Vagina (tissue), 2 donors: ENCODE results near the gene ARHGEF28. TPM values are rescaled to one million over a fixed set of nuclear protein-coding genes. Genes with fewer than 3 reads are reported as not detected.

Source experiments
- DNase-seq, 2 donors: peaks; one replicate each; pipeline ENCODE4 v3.0.0-alpha.2; 2017; ENCODE audit errors: extremely low spot score in 2 of 2
- H3K27ac ChIP-seq: fragments of 200-600 bp; sonication (generic); one replicate; pipeline ENCODE4 v1.5.1; 2019
- H3K27me3 ChIP-seq: fragments of 200-600 bp; sonication (generic); one replicate; pipeline ENCODE4 v1.5.1; 2019
- H3K36me3 ChIP-seq, 2 donors: fragments of 200-600 bp; sonication (generic); one replicate each; pipeline ENCODE4 v1.5.1; 2017 to 2019
- H3K4me1 ChIP-seq: fragments of 200-600 bp; sonication (generic); one replicate; pipeline ENCODE4 v1.5.1; 2019
- H3K4me3 ChIP-seq, 2 donors: fragments of 200-600 bp; sonication (generic); 1 replicate in 1 of 2; 2 replicates in 1 of 2; pipeline ENCODE4 v1.5.1; 2016 to 2019
- H3K9me3 ChIP-seq: fragments of 200-600 bp; sonication (generic); one replicate; pipeline ENCODE4 v1.5.1; 2019
- POLR2A ChIP-seq, 2 donors: fragments of 450-650 bp; IDR thresholded peaks; one replicate each; pipeline ENCODE4 v1.6.1; 2017; ENCODE audit warnings: antibody characterized with exemption in 2 of 2, mild to moderate bottlenecking in 2 of 2, moderate library complexity in 2 of 2
- POLR2AphosphoS5 ChIP-seq, 2 donors: sonication (generic); formaldehyde crosslinking; IDR thresholded peaks; one replicate each; pipeline ENCODE4 v1.9.0; 2017; ENCODE audit warnings: antibody characterized with exemption in 2 of 2, mild to moderate bottlenecking in 2 of 2, low read depth in 1 of 2; ENCODE audit not compliant: insufficient read depth in 1 of 2
- intact Hi-C: fragments of 100-400 bp; cut with DNase I; formaldehyde crosslinking; loops from one replicate; pipeline ENCODE4 v1.15.1; 2023
- total RNA-seq: library from RNA; depleted of rRNA; stranded (reverse); fragments of >200 nt; gene quantifications from one replicate; pipeline ENCODE4 v1.2.3, GENCODE V29; 2016
- TF ChIP-seq, protein P1 (sequence below), 3 experiments: fragments of 450-650 bp in 2 of 3; fragments of 200-600 bp in 1 of 3; sonication (generic) in 1 of 3; IDR thresholded peaks; one replicate each; pipeline ENCODE4 v1.5.1; 2017 to 2019; ENCODE audit warnings: antibody characterized with exemption in 3 of 3, mild to moderate bottlenecking in 2 of 3, moderate library complexity in 2 of 3

The ARHGEF28 gene
- total RNA-seq, 1 donor from 2014 or later, result 41.0 TPM

DNA sequence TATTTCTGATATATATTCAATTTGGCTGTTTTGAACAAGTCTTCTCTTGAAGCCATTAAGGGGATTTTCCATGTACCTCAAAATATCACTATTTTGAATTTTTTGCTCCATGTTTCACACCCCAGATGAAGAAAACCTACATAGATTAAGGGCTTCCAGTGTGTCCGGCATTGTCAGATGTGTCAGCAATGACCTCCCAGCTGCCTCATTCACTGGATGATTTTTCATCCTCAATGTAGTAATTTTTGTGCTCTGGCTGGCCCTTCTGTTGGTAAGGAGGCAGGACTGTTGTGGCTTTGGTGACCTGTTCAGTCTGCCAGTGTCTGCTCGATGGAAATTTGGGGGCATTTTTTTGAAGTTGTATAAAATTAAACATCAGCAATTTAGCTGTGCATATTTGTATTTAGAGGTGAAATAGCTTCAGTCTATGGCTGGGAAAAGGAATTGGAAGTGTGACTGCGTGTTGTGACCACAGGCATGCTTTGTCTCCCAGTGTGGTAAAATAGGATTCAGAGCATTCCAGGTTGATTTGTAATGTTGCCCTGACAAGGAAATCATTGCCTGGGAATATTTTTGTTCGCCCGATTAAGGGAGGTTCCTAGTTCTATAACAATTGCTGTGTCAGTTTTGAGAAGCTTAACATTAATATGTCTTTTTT, 312.4 kb downstream of the ARHGEF28 start:
- DNase-seq, result no peak
- Histone ChIP-seq H3K4me1 (peaks cover 6% of the 10 kb centered on the region), H3K36me3 (peaks cover 0 to 15% of the 10 kb centered on the region in 2 donors), H3K9me3 (no peaks in the 10 kb centered on the region), H3K27ac (no peak overlapping the region), H3K4me3 (no peak overlapping the region), H3K27me3 (no peaks in the 10 kb centered on the region)
- TF ChIP-seq, protein P1, sequence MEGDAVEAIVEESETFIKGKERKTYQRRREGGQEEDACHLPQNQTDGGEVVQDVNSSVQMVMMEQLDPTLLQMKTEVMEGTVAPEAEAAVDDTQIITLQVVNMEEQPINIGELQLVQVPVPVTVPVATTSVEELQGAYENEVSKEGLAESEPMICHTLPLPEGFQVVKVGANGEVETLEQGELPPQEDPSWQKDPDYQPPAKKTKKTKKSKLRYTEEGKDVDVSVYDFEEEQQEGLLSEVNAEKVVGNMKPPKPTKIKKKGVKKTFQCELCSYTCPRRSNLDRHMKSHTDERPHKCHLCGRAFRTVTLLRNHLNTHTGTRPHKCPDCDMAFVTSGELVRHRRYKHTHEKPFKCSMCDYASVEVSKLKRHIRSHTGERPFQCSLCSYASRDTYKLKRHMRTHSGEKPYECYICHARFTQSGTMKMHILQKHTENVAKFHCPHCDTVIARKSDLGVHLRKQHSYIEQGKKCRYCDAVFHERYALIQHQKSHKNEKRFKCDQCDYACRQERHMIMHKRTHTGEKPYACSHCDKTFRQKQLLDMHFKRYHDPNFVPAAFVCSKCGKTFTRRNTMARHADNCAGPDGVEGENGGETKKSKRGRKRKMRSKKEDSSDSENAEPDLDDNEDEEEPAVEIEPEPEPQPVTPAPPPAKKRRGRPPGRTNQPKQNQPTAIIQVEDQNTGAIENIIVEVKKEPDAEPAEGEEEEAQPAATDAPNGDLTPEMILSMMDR (IDR thresholded peaks at IDR 0.05), result no peak
- TF ChIP-seq POLR2A (IDR thresholded peaks at IDR 0.05) (no peak), POLR2AphosphoS5 (IDR thresholded peaks at IDR 0.05; ENCODE audit: insufficient read depth in 1 of 2, low read depth in 1 of 2) (no peak)
- intact Hi-C loops, result no loop called here

DNA sequence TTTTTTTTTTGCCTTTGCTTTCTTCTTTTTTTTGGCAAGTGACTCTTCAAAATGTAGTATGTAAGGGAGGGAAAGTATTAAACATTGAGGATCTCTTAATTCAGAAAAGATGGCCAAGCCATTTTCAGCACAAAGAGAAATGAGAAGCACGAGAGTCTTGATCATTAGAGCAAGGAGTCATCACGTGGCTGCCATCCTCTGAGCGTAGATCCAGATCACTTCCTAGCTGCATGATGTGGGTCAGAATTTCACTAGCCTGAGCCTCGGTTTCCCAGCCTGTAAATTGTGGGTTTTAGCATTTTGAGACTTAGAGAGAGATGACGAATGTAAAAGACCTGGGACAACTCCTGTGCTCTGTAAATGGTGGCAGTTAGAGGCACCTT, 312.9 kb downstream of the ARHGEF28 start:
- Histone ChIP-seq H3K27me3 (no peaks in the 10 kb centered on the region), H3K4me1 (peaks cover 6% of the 10 kb centered on the region), H3K27ac (no peak overlapping the region), H3K4me3 (no peak overlapping the region), H3K9me3 (no peaks in the 10 kb centered on the region), H3K36me3 (peaks cover 0 to 15% of the 10 kb centered on the region in 2 donors)
- intact Hi-C loops, result no loop called here
- TF ChIP-seq POLR2AphosphoS5 (IDR thresholded peaks at IDR 0.05; ENCODE audit: insufficient read depth in 1 of 2, low read depth in 1 of 2) (no peak), POLR2A (IDR thresholded peaks at IDR 0.05) (no peak)
- TF ChIP-seq, protein P1 (IDR thresholded peaks at IDR 0.05), result no peak
- no peak for DNase-seq

DNA sequence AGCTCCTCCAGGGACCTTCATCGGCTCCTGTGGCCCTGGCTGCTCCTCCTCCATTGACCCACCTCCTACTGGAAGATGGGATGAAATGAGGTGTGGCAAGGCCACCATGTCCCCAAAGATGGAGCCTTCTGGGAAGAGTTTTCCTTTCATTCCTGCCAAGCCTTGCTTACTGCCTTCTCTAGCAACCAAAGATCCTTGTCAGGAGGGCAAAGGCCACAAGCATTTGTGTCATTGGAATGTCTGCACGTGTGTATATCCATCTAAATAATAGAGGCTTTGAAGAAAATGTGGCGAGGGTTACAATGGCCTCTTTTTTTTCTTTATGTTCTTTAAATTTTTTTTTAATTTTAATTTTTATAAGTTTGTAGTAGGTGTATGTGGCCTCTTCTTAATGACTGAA, 313.6 kb downstream of the ARHGEF28 start:
- Histone ChIP-seq H3K9me3 (no peaks in the 10 kb centered on the region), H3K27ac (no peak overlapping the region), H3K36me3 (peaks cover 0 to 15% of the 10 kb centered on the region in 2 donors), H3K27me3 (no peaks in the 10 kb centered on the region), H3K4me1 (peaks cover 6% of the 10 kb centered on the region), H3K4me3 (no peak overlapping the region)
- TF ChIP-seq POLR2A (IDR thresholded peaks at IDR 0.05) (no peak), POLR2AphosphoS5 (IDR thresholded peaks at IDR 0.05; ENCODE audit: insufficient read depth in 1 of 2, low read depth in 1 of 2) (no peak)
- TF ChIP-seq, protein P1 (IDR thresholded peaks at IDR 0.05), result no peak
- intact Hi-C loops, result no loop called here
- DNase-seq, result no peak

DNA sequence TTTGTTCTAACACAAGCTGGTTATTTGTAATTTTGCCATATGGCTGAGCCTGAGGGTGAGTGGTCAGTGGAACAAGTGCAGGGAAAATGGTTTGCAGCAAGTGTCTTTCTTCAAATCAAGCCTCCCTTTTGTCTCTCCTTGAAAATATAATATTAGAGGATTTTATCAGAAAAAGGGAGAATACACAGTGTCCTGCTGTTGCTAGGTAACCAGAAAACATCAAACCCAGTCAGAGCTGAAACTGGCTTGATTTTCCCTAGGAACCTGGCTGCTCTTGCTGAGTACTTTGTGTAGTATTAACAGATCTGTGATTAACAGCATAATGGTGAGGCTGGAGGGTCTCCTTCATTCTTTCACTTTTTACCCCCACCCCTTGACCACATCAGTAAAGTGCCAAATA, 314.0 kb downstream of the ARHGEF28 start:
- Histone ChIP-seq H3K4me1 (peaks cover 6% of the 10 kb centered on the region), H3K36me3 (peaks cover 0 to 15% of the 10 kb centered on the region in 2 donors), H3K4me3 (no peak overlapping the region), H3K9me3 (no peaks in the 10 kb centered on the region), H3K27ac (no peak overlapping the region), H3K27me3 (no peaks in the 10 kb centered on the region)
- TF ChIP-seq, protein P1 (IDR thresholded peaks at IDR 0.05), result no peak
- no peak for TF ChIP-seq POLR2A (IDR thresholded peaks at IDR 0.05)
- no peak for DNase-seq
- intact Hi-C loops, result no loop called here

DNA sequence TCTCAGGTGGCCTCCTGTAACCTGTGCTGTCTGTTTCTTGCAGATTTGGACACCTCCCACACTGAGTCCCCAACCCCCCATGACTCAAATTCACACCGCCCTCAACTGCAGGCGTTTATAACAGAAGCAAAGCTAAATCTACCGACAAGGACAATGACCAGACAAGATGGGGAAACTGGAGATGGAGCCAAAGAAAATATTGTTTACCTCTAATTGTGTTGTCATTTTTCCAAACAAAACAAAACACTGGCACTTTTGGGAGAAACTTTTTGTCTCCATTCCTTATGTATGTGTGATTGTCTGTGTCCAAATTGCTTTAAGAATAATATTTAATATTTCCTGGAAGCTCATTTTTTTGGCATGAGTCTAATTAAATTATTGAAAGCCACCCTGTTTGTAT, 314.8 kb downstream of the ARHGEF28 start:
- no peak overlapping the region for H3K27ac ChIP-seq
- H3K9me3 ChIP-seq, result no peaks in the 10 kb centered on the region
- DNase-seq, result no peak
- H3K36me3 ChIP-seq, result peaks cover 0 to 15% of the 10 kb centered on the region in 2 donors
- TF ChIP-seq POLR2A (IDR thresholded peaks at IDR 0.05), result no peak
- no peaks in the 10 kb centered on the region for H3K27me3 ChIP-seq
- peaks cover 6% of the 10 kb centered on the region for H3K4me1 ChIP-seq
- intact Hi-C loops, result no loop called here
- H3K4me3 ChIP-seq, result no peak overlapping the region
